Stimulated activated CD4-positive, alpha-beta T cell treated with anti-CD3 and anti-CD28 coated beads, Interleukin-12 subunit alpha, Interleukin-12 subunit beta, amount 100 ng/mL, for 48 hours (primary cell): Measurements from ENCODE around the gene LAMA2.
"Not testable (repeated sequence)": the region's sequence is repeated elsewhere in the genome, so short reads cannot be mapped to it uniquely, and the experiment has no call there.

Experiments
- DNase-seq, 3 donors: peaks; one replicate each; pipeline ENCODE4 v3.0.0-alpha.2; 2020; ENCODE audit warnings: low read depth in 2 of 3, low spot score in 1 of 3

Gene LAMA2

GRCh38 chr6:129172279-129172995 lies 289.5 kb downstream of the LAMA2 start:
- DNase-seq: not testable (repeated sequence)

GRCh38 chr6:129175066-129175465 lies 292.1 kb downstream of the LAMA2 start:
- DNase-seq: no peak

GRCh38 chr6:129177801-129178200 lies 294.9 kb downstream of the LAMA2 start:
- no peak for DNase-seq

GRCh38 chr6:129179283-129179682 lies 296.3 kb downstream of the LAMA2 start:
- DNase-seq: no peak

- no peak for DNase-seq
Observed at GRCh38 chr6:129181001-129181400, 298.1 kb downstream of the LAMA2 start.

- no peak for DNase-seq
Observed at GRCh38 chr6:129183187-129183591, 300.3 kb downstream of the LAMA2 start.

GRCh38 chr6:129183681-129184301 lies 300.9 kb downstream of the LAMA2 start:
- DNase-seq: no peak

GRCh38 chr6:129184324-129184723 lies 301.4 kb downstream of the LAMA2 start:
- no peak for DNase-seq

- no peak for DNase-seq
Observed at GRCh38 chr6:129184808-129185366, 301.9 kb downstream of the LAMA2 start.

- DNase-seq: no peak
Observed at GRCh38 chr6:129186988-129187387, 304.1 kb downstream of the LAMA2 start.

GRCh38 chr6:129188306-129188705 lies 305.4 kb downstream of the LAMA2 start:
- DNase-seq: no peak

GRCh38 chr6:129188795-129189194 lies 305.9 kb downstream of the LAMA2 start:
- DNase-seq: no peak

GRCh38 chr6:129189266-129189665 lies 306.3 kb downstream of the LAMA2 start:
- no peak for DNase-seq

GRCh38 chr6:129191235-129191634 lies 308.3 kb downstream of the LAMA2 start:
- no peak for DNase-seq

GRCh38 chr6:129192458-129192989 lies 309.6 kb downstream of the LAMA2 start:
- no peak for DNase-seq

- no peak for DNase-seq
Observed at GRCh38 chr6:129194306-129194941, 311.5 kb downstream of the LAMA2 start.

- DNase-seq: no peak
Observed at GRCh38 chr6:129195161-129195560, 312.2 kb downstream of the LAMA2 start.

- no peak for DNase-seq
Observed at GRCh38 chr6:129195643-129196042, 312.7 kb downstream of the LAMA2 start.

GRCh38 chr6:129197154-129197553 lies 314.2 kb downstream of the LAMA2 start:
- no peak for DNase-seq

GRCh38 chr6:129200151-129200550 lies 317.2 kb downstream of the LAMA2 start:
- DNase-seq: no peak

- DNase-seq: no peak
Observed at GRCh38 chr6:129203190-129203900, 320.4 kb downstream of the LAMA2 start.
